ENCODE data around the gene TTPAL. TPM values are rescaled to one million over a fixed set of nuclear protein-coding genes. Genes with fewer than 3 reads are reported as not detected.

TTPAL gene
- total and polyA plus RNA-seq, 10 donors, result 3.5 to 16.3 (median 11.8) TPM

- no peak for DNase-seq
Observed at GRCh38 chr20:44459271-44459670, 16.4 kb upstream of the TTPAL start.

GRCh38 chr20:44460795-44461141 lies 14.9 kb upstream of the TTPAL start:
- Histone ChIP-seq H3K9me3 (no peaks in the 10 kb centered on the region), H3K4me1 (peaks cover 0 to under 1% (median 0%) of the 10 kb centered on the region in 6 donors), H3K27me3 (replicated peaks in 1 of 7) (no peaks in the 10 kb centered on the region), H3K36me3 (no peaks in the 10 kb centered on the region), H3K27ac (no peak overlapping the region), H3K4me3 (no peak overlapping the region)
- WGBS, 5 donors, result 10 to 19% (median 14%) methylated on average over 3 of the region's 3 CpGs
- intact Hi-C loops (cut with DNase I; ENCODE audit: low total_unique reads), result no loop called here
- no peak for DNase-seq
- TF ChIP-seq POLR2A (IDR thresholded peaks at IDR 0.05) (no peak), POLR2AphosphoS5 (IDR thresholded peaks at IDR 0.05) (no peak)
- TF ChIP-seq, protein P1, sequence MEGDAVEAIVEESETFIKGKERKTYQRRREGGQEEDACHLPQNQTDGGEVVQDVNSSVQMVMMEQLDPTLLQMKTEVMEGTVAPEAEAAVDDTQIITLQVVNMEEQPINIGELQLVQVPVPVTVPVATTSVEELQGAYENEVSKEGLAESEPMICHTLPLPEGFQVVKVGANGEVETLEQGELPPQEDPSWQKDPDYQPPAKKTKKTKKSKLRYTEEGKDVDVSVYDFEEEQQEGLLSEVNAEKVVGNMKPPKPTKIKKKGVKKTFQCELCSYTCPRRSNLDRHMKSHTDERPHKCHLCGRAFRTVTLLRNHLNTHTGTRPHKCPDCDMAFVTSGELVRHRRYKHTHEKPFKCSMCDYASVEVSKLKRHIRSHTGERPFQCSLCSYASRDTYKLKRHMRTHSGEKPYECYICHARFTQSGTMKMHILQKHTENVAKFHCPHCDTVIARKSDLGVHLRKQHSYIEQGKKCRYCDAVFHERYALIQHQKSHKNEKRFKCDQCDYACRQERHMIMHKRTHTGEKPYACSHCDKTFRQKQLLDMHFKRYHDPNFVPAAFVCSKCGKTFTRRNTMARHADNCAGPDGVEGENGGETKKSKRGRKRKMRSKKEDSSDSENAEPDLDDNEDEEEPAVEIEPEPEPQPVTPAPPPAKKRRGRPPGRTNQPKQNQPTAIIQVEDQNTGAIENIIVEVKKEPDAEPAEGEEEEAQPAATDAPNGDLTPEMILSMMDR (IDR thresholded peaks at IDR 0.05 in 8 of 11, conservative IDR thresholded peaks at IDR 0.05 in 3 of 11), result peak in 2 of 11 experiments; percentile 7 to 16

More at GRCh38 chr20:44459271-44459670, 16.4 kb upstream of the TTPAL start:
- H3K4me3 ChIP-seq, result no peak overlapping the region
- no peaks in the 10 kb centered on the region for H3K9me3 ChIP-seq
- TF ChIP-seq, protein P1 (IDR thresholded peaks at IDR 0.05 in 8 of 11, conservative IDR thresholded peaks at IDR 0.05 in 3 of 11), result no peak
- TF ChIP-seq POLR2AphosphoS5 (IDR thresholded peaks at IDR 0.05) (no peak), POLR2A (IDR thresholded peaks at IDR 0.05) (no peak)
- intact Hi-C loops (cut with DNase I; ENCODE audit: low total_unique reads), result no loop called here
- H3K36me3 ChIP-seq, result no peaks in the 10 kb centered on the region
- 67 to 85% (median 81%) methylated on average over 2 of the region's 2 CpGs for WGBS, 5 donors
- H3K27me3 ChIP-seq (replicated peaks in 1 of 7), result no peaks in the 10 kb centered on the region
- no peak overlapping the region for H3K27ac ChIP-seq
- peaks cover 0 to 12% (median 4%) of the 10 kb centered on the region in 6 donors for H3K4me1 ChIP-seq

DNA sequence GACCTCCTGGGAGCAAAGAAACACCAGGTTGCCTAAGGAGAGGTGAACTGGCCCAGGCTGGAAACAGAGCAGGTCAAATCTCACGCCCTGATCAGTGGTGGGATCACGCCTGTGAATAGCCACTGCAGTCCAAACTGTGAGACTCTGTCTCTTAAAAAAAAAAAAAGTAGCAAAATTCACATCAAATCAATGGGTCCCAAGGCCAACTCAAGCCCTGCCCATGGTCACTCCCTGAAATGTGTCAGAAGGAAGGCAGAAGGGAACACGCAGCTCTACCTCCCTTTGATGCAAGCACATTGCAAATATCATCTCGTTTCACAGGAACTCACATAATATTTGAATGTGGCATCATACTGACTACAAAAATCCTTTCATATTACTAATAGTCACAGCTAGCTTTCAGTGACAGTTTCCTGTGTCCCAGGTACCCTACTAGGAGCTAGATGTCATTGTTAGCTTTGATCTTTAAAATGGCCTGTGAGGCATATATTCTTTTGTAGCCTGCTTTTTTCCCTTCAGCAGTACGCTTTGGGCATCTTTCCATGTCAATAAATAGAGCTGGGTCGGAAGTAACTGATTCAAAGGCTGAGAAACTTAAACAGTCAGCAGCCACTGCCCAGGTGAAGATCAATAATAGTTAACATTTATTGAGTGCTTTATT lies 14.4 kb upstream of the TTPAL start:
- intact Hi-C loops (cut with DNase I; ENCODE audit: low total_unique reads), result no loop called here
- Histone ChIP-seq H3K27ac (no peak overlapping the region), H3K9me3 (no peaks in the 10 kb centered on the region), H3K27me3 (replicated peaks in 1 of 7) (no peaks in the 10 kb centered on the region), H3K4me3 (no peak overlapping the region), H3K4me1 (no peaks in the 10 kb centered on the region), H3K36me3 (no peaks in the 10 kb centered on the region)
- 81 to 86% (median 81%) methylated on average over 6 of the region's 6 CpGs for WGBS, 5 donors
- no peak for DNase-seq
- TF ChIP-seq POLR2A (IDR thresholded peaks at IDR 0.05), result no peak
- TF ChIP-seq, protein P1 (IDR thresholded peaks at IDR 0.05 in 8 of 11, conservative IDR thresholded peaks at IDR 0.05 in 3 of 11), result no peak

DNA sequence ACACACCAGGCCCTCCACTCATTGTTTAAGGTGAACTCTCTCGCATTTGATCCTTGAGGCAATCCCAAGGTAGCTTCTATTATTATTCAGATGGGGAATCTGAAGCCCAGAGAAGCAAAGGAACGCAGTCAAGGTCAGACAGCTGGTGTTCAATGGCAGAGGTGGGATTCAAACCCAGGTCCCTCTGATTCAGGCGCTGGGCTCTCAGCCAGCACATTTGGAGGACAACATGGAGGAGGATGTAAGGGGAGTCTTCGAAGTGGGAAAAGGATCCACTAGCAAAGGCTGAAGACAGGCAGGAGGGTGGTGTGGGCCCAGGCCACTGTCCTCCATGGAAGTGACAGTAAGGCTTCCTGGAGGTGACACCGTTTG lies 13.9 kb upstream of the TTPAL start:
- no peak overlapping the region for H3K27ac ChIP-seq
- intact Hi-C loops (cut with DNase I; ENCODE audit: low total_unique reads), result no loop called here
- H3K9me3 ChIP-seq, result no peaks in the 10 kb centered on the region
- TF ChIP-seq POLR2AphosphoS5 (IDR thresholded peaks at IDR 0.05) (no peak), POLR2A (IDR thresholded peaks at IDR 0.05) (no peak)
- TF ChIP-seq, protein P1 (IDR thresholded peaks at IDR 0.05 in 8 of 11, conservative IDR thresholded peaks at IDR 0.05 in 3 of 11), result no peak
- WGBS, 5 donors, result 76 to 87% (median 78%) methylated on average over 5 of the region's 5 CpGs
- no peaks in the 10 kb centered on the region for H3K4me1 ChIP-seq
- no peak overlapping the region for H3K4me3 ChIP-seq
- DNase-seq, result no peak
- no peaks in the 10 kb centered on the region for H3K27me3 ChIP-seq (replicated peaks in 1 of 7)
- H3K36me3 ChIP-seq, result no peaks in the 10 kb centered on the region

Measured in spleen (tissue), 11 donors.